Esophagus squamous epithelium (tissue), 4 donors: Measurements from ENCODE around the gene POMP.

Experiments used
- CTCF ChIP-seq, 6 experiments: fragments of 450-650 bp in 4 of 6; fragments of 200-600 bp in 2 of 6; sonication (generic) in 2 of 6; IDR thresholded peaks; one replicate each; pipeline ENCODE4 v1.5.1; 2016 to 2019; ENCODE audit warnings: antibody characterized with exemption in 6 of 6, mild to moderate bottlenecking in 4 of 6, moderate library complexity in 4 of 6
- POLR2A ChIP-seq, 4 donors: fragments of 450-650 bp; IDR thresholded peaks; one replicate each; pipeline ENCODE4 v1.6.1; 2017; ENCODE audit warnings: antibody characterized with exemption in 4 of 4, mild to moderate bottlenecking in 4 of 4, moderate library complexity in 3 of 4

GRCh38 chr13:28659621-28659970 lies 666 bp downstream of the POMP start:
- no peak for TF ChIP-seq CTCF (IDR thresholded peaks at IDR 0.05)
- TF ChIP-seq POLR2A (IDR thresholded peaks at IDR 0.05), result no peak
